ENCODE results near the gene BDH1.

- no peak for TF ChIP-seq EZH2 (IDR thresholded peaks at IDR 0.05; ENCODE audit: borderline replicate concordance, low read length)
- TF ChIP-seq CTCF (conservative IDR thresholded peaks at IDR 0.05 in 1 of 2, IDR thresholded peaks at IDR 0.05 in 1 of 2; ENCODE audit: extremely low read depth in 1 of 2, insufficient read depth in 1 of 2, low read depth in 1 of 2, low read length in 2 of 2) = no peak
These were observed 19.6 kb upstream of the BDH1 start for GRCh38 chr3:197575362-197575761.
